ENCODE measurements around the gene CSRNP3. TPM values are rescaled to one million over a fixed set of nuclear protein-coding genes. Genes with fewer than 3 reads are reported as not detected.

CSRNP3 gene
- total RNA-seq, 1 experiment from 2014 or later, result not detected

DNA sequence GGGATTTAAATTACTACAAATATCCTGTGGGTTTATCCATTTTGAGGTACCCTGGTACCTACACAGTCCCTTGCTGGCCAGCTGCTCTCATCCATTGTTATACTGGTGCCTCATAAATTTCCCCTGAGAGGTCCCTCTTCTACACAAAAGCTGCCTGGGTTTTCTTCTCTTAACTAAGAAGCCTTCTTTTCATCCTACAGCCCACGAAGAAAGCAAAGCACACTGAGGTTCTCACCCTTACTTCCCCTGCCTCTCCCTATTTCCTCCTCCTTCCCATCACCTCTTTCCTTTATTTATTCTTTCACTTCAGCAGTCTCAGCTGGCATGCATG lies 154.9 kb downstream of the CSRNP3 start:
- ChIA-PET CTCF (no interaction called here), POLR2A (no interaction called here)
- no peak for TF ChIP-seq SIN3A (IDR thresholded peaks at IDR 0.05; ENCODE audit: borderline replicate concordance, insufficient read depth, low read depth, low read length)
- no peak for TF ChIP-seq REST (IDR thresholded peaks at IDR 0.05; ENCODE audit: insufficient read depth in 1 of 2, low read depth in 2 of 2, low read length in 1 of 2)
- no peak for TF ChIP-seq TCF7L2 (IDR thresholded peaks at IDR 0.05; ENCODE audit: low read depth, low read length)
- no peak for TF ChIP-seq CTCF (IDR thresholded peaks at IDR 0.05)
- no peak for TF ChIP-seq POLR2AphosphoS5 (IDR thresholded peaks at IDR 0.05; ENCODE audit: low read depth, low read length)
- no peak for DNase-seq (ENCODE audit: low read depth, low spot score)
- H3K27ac ChIP-seq (ENCODE audit: low read length), result no peak overlapping the region
- no peaks in the 10 kb centered on the region for H3K36me3 ChIP-seq (ENCODE audit: control insufficient read depth, insufficient read depth, low read length)
- intact Hi-C loops (cut with micrococcal nuclease; ENCODE audit: unreplicated experiment) (no loop called here), in situ Hi-C loops (cut with HindIII; ENCODE audit: low pct_unique_long_range_greater_than_20kb, low sequenced_read_pairs) (no loop called here)
- H3K27me3 ChIP-seq (ENCODE audit: control insufficient read depth, insufficient read depth, low read length), result no peaks in the 10 kb centered on the region
- ATAC-seq, result no peak
- no peaks in the 10 kb centered on the region for H3K4me1 ChIP-seq (ENCODE audit: control insufficient read depth, insufficient read depth, low read length)
- H3K4me3 ChIP-seq (ENCODE audit: low read depth in 2 of 2, low read length in 2 of 2), result no peak overlapping the region
- no peaks in the 10 kb centered on the region for H3K9me3 ChIP-seq (ENCODE audit: control insufficient read depth, insufficient read depth, low read depth, low read length)
- BruUV-seq (replicated peaks), result no TSS peak

DNA sequence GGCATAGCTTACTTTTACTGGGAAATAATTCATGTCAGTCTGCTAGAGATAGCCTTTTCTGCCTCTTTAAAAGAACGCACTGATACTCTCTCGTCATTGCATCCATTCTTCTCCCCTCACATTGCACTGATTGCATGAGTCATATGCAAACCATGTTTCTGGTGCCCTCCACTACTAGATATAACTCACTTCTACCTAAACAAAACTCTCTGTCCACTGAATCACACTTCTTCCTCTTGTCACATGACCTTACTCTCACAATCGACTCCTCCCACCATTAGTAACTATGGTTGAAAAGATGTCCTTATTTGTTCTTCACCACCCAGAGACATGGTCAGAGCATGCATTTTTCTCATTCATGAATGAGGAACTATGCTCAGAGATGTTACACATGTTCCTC lies 158.0 kb downstream of the CSRNP3 start:
- BruUV-seq (replicated peaks), result no TSS peak
- intact Hi-C loops (cut with micrococcal nuclease; ENCODE audit: unreplicated experiment) (no loop called here), in situ Hi-C loops (cut with HindIII; ENCODE audit: low pct_unique_long_range_greater_than_20kb, low sequenced_read_pairs) (no loop called here)
- H3K4me1 ChIP-seq (ENCODE audit: control insufficient read depth, insufficient read depth, low read length), result no peaks in the 10 kb centered on the region
- ATAC-seq (no peak), DNase-seq (ENCODE audit: low read depth, low spot score) (no peak)
- H3K4me3 ChIP-seq (ENCODE audit: low read depth in 2 of 2, low read length in 2 of 2), result no peak overlapping the region
- H3K36me3 ChIP-seq (ENCODE audit: control insufficient read depth, insufficient read depth, low read length), result no peaks in the 10 kb centered on the region
- H3K9me3 ChIP-seq (ENCODE audit: control insufficient read depth, insufficient read depth, low read depth, low read length), result no peaks in the 10 kb centered on the region
- no peak overlapping the region for H3K27ac ChIP-seq (ENCODE audit: low read length)
- ChIA-PET POLR2A (no interaction called here), CTCF (no interaction called here)
- H3K27me3 ChIP-seq (ENCODE audit: control insufficient read depth, insufficient read depth, low read length), result no peaks in the 10 kb centered on the region
- TF ChIP-seq SIN3A (IDR thresholded peaks at IDR 0.05; ENCODE audit: borderline replicate concordance, insufficient read depth, low read depth, low read length) (no peak), CTCF (IDR thresholded peaks at IDR 0.05) (no peak), REST (IDR thresholded peaks at IDR 0.05; ENCODE audit: insufficient read depth in 1 of 2, low read depth in 2 of 2, low read length in 1 of 2) (no peak), POLR2AphosphoS5 (IDR thresholded peaks at IDR 0.05; ENCODE audit: low read depth, low read length) (no peak)

All from Panc1 (cell line).